GM19025 (cell line): ENCODE results near the gene CGB1.
A peak's percentile ranks its signal among the peaks of the same experiment; 100 is the strongest.

Experiments used
- ATAC-seq: cut with Tn5 transposase; IDR thresholded peaks from one replicate; pipeline ENCODE4 v1.9.1; 2021; ENCODE audit warnings: mild to moderate bottlenecking, low read depth, moderate library complexity; ENCODE audit not compliant: unreplicated experiment

Gene CGB1

DNA sequence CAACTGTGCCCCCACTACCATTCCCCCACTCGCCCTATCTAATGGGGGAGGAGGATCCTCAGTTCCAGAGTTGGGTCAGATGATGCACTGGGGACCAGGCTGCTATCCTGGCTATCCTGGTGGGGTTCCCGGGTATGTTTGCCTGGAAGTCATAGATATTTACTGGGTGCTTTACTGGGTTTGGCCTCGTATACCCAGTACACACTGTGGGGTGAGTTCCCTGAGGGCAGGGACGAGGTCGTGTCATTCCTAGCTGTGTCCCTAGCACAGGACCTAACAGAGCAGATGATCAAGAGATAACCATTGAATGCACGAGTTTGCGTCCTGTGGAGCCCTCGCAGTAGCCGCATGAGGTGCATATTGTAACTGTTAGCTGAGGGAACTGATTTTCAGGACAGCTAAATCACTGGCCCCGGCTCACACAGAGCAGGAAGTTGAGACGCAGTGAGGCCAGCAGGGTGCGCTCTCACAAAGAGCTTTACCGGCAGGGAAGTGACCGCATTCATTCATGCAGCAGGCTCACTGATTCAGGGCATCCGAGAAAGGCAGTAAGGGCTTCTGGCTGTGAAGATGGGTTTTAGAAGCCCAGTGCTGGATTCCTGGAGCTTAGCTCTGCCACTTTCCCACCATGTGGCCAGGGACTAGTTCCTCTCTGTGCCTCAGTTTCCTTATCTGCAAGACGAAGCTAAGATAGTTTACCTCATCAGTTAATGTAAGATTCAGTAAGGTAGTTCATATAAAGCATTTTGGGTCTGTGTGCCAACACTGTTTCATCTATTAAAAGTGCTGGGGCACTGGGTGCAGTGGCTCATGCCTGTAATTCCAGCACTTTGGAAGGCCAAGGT lies 37.0 kb downstream of the CGB1 start:
- ATAC-seq: no peak

DNA sequence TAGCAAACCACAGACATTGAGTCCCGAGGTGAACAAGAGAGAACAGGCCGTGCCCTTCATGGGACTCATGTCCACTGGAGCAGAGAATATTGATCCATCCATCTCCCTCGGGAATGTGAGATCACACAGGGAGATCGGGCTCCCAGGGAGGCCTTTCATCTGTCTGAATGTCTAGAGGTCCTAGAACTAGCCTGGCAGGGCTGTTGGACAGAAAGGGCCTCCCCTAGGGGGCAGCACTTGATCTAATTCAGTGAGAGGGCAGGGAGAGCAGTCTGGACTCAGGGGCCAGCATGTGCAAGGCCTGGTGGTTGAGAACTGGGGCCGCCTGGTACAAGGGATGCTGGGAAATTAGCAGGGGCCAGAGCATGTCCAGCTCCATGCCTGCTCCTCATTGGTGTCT lies 38.7 kb downstream of the CGB1 start:
- ATAC-seq: no peak

DNA sequence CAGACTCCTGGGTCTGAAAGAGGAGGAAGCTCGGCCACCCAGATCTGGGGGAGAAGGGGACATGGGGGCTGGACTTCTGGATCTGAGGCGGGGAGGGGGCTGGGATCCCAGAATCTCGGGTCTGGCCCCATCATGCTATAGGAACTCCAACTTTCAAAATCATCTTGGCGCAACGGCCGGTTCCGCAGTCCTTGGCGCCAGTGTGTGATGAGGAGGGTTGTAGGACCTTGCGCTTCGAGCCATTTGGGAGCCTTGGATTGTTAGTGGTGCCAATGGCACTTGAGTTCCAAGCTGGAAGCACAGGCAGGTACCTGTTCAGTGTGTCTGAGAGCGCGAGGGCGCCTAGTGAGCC lies 42.7 kb downstream of the CGB1 start:
- ATAC-seq: no peak

DNA sequence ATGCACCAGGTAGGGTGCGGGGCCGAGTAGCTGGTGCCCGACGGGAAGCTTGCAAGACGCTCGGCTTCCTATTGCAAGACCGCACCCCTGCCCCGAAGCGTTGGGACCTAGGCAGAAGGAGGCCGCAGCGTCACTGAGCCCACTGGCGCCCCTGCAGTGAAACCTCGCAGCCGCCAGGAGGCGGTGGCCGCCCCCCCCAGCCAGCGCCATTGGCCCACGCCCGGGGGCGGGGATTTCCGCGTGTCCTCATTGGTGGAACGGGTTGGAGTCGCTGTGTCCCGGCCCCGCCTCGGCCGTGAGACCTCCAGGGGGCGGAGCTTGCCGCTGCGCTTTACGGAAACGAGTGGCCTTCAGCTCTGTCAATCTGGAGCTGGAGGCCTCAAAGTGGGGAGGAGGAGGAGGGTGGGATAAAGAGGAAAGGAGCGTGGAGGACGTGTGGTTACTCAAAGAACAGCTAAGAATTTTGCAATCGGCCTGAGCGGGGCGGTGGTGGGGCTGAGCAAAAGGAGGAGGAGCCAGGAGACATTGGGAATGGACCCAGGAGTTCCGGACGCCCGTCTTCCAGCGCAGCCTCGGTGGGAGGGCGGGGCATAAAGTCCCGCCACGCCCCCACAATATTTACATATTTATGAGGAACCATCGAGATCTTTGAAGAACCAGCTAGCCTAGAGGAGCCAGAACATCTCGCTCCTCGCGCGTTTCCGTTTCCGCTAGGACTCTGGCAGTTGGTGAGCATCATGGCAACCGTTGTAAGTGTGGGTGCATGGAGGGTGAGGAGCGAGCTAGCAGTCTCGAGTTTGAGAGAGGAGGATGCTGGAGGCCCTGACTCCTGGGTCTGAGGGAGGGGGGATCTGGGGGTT lies 43.3 kb downstream of the CGB1 start, which contains the start of the genes GYS1 and RUVBL2:
Gene GYS1 (minus strand): TSS at position 135 of the 860 bp plus-strand sequence. CDS start 197 bp downstream, outside the sequence.
Gene RUVBL2 (plus strand): TSS at position 713 of the 860 bp plus-strand sequence. CDS start 25 bp downstream, at position 738.
- peak; percentile 84 for ATAC-seq

DNA sequence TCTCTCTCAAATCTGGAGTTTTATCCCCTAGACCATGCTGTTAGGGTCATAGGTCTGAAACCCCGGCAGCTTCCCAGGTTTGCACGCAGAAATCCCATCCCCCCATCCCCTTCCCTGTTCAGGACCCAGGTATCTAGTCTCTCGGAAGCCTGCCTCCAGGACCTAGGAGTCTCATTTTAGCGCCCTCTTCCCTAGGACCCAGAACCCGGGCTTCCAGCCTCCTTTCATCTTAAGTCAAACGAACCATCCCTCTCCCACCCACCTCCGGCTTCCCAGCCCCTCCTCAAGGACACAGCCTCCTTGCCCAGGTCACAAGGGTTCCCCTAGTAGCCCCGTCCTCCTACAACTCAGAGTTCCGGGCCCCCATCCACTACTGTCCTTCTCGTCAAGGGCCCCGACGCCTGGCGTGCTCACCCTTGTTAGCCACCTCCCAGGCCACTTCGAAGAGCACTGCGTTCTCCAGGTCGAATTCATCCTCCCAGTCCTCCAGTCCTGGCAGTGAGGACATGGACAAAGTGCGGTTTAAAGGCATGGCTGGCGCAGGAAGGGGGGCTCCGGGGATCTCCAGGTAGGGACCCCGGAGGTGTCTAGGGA lies 44.0 kb downstream of the CGB1 start:
- ATAC-seq: no peak

DNA sequence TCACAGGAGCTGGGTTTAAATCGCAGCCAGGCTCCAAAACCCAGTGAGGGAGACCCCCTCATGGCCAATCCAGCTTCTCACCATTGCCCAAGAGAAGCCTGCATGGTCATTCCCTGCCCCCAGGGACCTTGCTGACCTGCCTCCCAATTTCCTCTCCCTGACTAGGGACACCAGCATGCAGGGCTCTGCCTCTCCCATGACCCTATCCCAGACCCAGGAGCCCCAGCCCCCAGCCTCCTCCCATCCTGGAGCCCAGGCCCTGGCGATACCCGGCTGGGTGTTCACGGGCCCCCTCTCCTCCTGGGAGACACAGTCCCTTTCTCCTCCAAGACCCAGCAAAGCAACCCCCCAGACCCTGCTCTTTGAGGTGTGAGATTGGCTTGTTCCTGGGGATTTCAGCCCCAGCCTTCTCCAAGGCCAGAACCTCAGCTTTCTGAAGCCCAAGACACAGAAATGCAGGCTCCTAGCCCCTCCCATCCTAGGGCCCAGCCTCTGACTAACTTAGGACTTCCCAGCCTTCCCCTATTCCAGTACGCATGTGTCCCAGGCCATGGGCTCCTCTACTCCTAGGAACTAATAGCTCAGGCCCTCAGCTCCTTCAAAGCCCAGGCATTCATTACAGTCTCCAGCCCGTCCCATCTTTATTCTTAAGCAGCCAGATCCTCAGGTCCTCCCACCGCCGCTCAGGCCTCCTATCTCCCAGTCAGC lies 44.7 kb downstream of the CGB1 start:
- ATAC-seq: no peak

DNA sequence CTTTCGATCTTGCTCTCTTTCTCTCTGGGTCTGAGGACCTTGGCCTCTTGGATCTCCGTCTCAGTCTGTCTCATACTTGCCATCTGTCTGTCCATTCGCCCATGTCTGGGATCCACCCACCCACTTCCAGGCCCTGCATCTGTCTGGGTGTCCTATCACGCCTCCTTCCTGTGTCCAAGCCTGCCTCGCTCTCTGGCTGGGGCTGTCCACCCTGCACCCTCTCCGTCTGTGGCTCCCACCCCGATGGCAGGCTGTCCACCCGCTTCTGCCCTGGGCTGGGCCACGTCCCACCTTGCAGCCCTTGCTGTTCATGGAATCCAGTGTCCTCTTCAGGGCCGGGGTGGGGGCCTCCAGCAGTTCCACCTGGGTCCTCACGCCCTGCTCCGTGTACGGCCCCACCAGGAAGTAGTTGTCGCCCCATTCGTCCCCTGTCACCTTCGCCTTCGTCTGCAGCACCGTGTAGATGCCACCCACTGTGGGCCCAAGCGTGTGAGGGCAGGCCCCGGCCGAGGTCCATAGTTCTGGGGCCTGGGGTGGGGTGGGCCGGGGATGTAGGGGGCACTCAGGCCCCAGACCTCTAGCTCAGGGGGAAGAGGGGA lies 45.6 kb downstream of the CGB1 start:
- ATAC-seq: no peak

DNA sequence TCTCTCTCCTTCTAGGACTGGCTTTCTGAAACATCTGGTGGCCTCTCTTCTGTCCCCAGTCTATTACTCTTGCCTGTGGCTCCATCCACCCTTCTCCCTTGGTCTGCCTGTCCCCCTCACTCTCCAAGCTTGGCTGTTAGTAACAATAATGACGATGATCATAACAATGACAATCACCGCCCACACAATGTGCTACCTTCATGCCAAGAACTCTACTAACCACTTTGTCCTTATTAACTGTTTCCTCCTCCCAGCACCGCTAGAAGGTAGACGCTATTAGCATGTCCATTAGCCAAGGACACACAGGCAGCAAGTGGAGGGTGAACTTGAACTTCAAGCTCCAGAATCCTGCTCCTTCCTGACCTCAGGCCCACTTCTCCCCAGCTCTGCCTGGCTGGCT lies 46.3 kb downstream of the CGB1 start:
- no peak for ATAC-seq

DNA sequence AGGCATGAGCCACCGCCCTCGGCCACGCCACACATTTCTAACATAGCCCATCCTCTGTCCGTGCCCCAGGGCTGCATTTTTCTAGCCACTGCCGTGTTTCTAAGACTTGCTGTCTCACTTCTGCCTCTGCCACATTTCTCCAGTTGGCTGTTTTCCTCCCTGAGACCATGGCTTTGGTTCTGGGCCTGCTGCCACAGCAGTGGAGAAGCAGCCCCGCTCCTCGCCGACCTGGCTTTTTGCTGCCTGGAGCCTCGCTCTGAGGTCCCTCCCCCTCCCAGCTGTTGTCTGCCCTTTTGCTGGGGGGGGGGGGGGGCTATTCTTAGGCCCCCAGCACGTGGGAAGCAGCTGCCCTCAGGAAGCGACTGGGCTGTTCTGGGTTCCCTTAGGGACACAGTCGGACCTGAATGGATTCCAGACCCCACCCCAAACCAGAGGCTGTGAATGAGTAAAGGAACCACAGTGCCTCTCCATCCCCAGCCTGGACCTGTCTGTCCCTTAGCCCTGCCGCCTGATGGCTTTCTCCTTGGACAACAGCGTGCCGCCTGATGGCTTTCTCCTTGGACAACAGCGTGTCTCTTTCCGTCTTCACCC lies 46.9 kb downstream of the CGB1 start:
- ATAC-seq: no peak

DNA sequence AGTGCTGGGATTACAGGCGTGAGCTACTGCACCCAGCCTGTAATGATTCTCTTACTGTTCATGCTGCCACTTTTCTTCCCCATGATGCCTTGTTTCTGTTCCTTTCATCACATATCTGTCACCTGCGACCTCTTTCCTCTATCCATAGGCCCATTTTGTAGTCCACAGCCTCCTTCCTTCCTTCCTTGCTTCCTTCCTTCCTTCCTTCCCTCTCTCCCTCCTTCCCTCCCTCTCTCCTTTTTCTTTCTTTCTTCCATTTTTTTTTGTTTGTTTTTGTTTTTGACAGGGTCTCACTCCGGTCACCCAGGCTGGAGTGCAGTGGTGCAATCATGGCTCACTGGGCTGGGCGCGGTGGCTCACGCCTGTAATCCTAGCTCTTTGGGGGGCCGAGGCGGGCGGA lies 47.8 kb downstream of the CGB1 start:
- no peak for ATAC-seq

DNA sequence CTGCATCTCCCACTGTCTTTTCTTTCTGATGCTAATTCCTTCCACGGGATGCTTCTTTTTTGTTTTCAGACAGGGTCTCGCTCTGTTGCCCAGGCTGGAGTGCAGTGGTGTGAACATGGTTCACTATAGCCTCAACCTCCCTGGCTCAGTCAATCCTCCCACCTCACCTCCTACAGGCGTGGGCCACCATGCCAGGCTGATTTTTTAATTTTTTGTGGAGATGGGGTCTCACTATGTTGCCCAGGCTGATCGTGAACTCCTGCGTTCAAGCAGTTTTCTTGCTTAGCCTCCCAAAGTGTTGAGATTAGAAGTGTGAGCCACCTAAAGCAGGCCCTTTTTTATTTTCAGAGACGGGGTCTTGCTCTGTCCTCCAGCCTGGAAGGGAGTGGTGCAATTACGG lies 48.4 kb downstream of the CGB1 start:
- ATAC-seq: no peak

DNA sequence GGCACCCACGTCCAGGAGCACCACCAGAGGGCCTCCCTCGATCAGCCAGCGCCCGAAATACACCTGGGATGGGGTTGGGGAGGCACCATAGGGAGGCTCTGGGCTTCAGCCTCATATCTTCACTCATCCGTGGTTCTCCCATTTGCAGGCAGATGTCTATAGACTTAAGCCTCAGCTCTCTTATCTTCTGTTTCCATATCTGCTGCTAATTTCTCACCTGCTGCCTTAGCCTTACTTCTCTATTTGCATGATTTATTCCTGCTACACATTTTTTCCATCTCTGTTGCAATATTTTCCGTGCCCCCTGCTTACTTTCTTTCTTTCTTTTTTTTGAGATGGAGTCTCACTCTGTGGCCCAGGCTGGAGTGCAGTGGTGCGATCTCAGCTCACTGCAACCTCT lies 49.4 kb downstream of the CGB1 start:
- no peak for ATAC-seq

DNA sequence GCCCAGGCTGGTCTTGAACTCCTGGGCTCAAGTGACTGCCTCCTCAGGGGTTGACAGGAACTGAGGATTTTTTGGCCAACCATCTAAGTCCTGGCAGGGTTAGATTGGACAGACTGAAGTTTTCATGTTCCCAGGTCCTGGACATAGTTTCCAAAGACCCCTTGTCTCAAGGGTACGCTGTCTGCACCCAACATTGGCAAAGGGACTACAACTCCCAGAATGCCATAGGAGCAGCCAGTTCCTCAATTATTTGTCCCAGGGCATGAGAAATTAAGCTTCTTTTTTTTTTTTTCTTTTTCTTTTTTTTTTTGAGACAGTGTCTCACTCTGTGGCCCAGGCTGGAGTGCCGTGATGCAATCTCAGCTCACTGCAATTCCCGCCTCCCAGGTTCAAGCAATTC lies 50.5 kb downstream of the CGB1 start:
- ATAC-seq: no peak

DNA sequence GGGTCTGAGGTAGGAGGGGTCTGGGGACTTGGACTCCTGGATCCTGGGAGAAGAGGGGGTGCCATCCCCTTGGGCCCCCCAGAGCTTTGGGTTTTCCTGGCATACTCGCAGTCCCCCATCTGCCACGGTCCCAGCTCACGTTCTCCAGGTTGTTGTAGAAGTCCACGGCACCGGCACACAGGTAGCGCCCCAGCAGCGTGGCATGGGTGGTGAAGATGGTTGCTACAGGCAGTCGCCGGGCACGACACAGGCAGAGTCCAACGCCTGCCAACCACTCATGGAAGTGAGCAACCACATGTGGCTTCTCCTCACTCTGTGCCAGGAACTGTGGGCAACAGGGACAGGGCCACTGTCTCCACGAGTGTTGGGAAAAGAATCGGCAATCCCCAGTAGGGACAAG lies 51.0 kb downstream of the CGB1 start:
- no peak for ATAC-seq
